NCI-H460 (cell line): ENCODE data around the gene SLC26A8. TPM values are rescaled to one million over a fixed set of nuclear protein-coding genes. Genes with fewer than 3 reads are reported as not detected.

ENCODE experiments used
- total RNA-seq: library from RNA; depleted of rRNA; stranded (reverse); fragments of >200 nt; shearing (Covaris generic); gene quantifications from 2 replicates; pipeline ENCODE4 v1.2.3, GENCODE V29; 2014; rRNA removed

Gene SLC26A8
- total RNA-seq, 1 experiment from 2014 or later = not detected

Other genes starting within 250 kb of the SLC26A8 start
- gene CLPSL2, start 248.0 kb downstream of the SLC26A8 start, total RNA-seq = not detected in 2 replicates
- not detected in 2 replicates for gene CLPSL1, start 243.6 kb downstream of the SLC26A8 start, total RNA-seq
- gene CLPS, start 227.3 kb downstream of the SLC26A8 start, total RNA-seq = not detected in 2 replicates
- not detected in 2 replicates for gene LHFPL5, start 219.3 kb downstream of the SLC26A8 start, total RNA-seq
- gene SRPK1, start 103.5 kb downstream of the SLC26A8 start, total RNA-seq = 61.5 and 68.4 TPM in 2 replicates
- gene MAPK14, start 3.2 kb upstream of the SLC26A8 start, total RNA-seq = 26.5 and 28.4 TPM in 2 replicates
- gene MAPK13, start 105.9 kb upstream of the SLC26A8 start, total RNA-seq = 0.55 and 0.89 TPM in 2 replicates
- gene BRPF3, start 172.1 kb upstream of the SLC26A8 start, total RNA-seq = 5.0 and 5.9 TPM in 2 replicates
- not detected in 2 replicates for gene PNPLA1, start 245.4 kb upstream of the SLC26A8 start, total RNA-seq